Astrocyte (in vitro differentiated cells and primary cell): ENCODE results near the gene SMARCD3.

Experiments
- EZH2 ChIP-seq: IDR thresholded peaks from 2 replicates; pipeline ENCODE4 v1.6.1; 2012; ENCODE audit warnings: mild to moderate bottlenecking, low read length, inconsistent platforms; ENCODE audit not compliant: insufficient read depth
- TF ChIP-seq, protein P1 (sequence below): IDR thresholded peaks from 2 replicates; pipeline ENCODE4 v1.5.1; 2011; ENCODE audit warnings: low read depth, mild to moderate bottlenecking, inconsistent platforms, low read length, moderate library complexity; ENCODE audit not compliant: insufficient read depth

DNA sequence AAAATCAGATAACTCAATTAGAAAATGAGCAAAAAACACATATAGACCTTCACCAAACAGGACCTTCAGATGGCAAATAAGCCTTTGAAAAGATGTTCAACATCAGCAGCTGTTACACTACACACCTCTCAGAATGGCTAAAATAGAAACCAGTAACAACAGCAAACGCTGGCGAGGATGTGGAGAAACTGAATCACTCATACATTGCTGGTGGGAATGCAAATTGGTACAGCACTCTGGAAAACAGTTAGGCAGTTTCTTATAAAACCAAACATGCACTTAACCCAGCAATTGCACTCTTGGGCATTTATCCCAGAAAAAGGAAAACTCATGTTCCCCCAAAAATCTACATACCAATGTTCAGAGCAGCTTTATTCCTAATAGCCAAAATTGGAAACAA is 37.7 kb upstream of the SMARCD3 start:
- TF ChIP-seq, protein P1, sequence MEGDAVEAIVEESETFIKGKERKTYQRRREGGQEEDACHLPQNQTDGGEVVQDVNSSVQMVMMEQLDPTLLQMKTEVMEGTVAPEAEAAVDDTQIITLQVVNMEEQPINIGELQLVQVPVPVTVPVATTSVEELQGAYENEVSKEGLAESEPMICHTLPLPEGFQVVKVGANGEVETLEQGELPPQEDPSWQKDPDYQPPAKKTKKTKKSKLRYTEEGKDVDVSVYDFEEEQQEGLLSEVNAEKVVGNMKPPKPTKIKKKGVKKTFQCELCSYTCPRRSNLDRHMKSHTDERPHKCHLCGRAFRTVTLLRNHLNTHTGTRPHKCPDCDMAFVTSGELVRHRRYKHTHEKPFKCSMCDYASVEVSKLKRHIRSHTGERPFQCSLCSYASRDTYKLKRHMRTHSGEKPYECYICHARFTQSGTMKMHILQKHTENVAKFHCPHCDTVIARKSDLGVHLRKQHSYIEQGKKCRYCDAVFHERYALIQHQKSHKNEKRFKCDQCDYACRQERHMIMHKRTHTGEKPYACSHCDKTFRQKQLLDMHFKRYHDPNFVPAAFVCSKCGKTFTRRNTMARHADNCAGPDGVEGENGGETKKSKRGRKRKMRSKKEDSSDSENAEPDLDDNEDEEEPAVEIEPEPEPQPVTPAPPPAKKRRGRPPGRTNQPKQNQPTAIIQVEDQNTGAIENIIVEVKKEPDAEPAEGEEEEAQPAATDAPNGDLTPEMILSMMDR: no peak
- no peak for TF ChIP-seq EZH2
